GM10266 (cell line): ENCODE measurements around the gene RPL18.
"Not testable (repeated sequence)": the region's sequence is repeated elsewhere in the genome, so short reads cannot be mapped to it uniquely, and the experiment has no call there.

ENCODE experiments used
- DNase-seq: peaks from one replicate; pipeline ENCODE4 v3.0.0; 2012; ENCODE audit errors: extremely low spot score
- TF ChIP-seq, protein P1 (sequence below): IDR thresholded peaks from 2 replicates; pipeline ENCODE4 v1.5.1; 2012; ENCODE audit warnings: mild to moderate bottlenecking, low read depth; ENCODE audit not compliant: control insufficient read depth, insufficient read depth; ENCODE audit errors: missing control alignments

RPL18 gene

DNA sequence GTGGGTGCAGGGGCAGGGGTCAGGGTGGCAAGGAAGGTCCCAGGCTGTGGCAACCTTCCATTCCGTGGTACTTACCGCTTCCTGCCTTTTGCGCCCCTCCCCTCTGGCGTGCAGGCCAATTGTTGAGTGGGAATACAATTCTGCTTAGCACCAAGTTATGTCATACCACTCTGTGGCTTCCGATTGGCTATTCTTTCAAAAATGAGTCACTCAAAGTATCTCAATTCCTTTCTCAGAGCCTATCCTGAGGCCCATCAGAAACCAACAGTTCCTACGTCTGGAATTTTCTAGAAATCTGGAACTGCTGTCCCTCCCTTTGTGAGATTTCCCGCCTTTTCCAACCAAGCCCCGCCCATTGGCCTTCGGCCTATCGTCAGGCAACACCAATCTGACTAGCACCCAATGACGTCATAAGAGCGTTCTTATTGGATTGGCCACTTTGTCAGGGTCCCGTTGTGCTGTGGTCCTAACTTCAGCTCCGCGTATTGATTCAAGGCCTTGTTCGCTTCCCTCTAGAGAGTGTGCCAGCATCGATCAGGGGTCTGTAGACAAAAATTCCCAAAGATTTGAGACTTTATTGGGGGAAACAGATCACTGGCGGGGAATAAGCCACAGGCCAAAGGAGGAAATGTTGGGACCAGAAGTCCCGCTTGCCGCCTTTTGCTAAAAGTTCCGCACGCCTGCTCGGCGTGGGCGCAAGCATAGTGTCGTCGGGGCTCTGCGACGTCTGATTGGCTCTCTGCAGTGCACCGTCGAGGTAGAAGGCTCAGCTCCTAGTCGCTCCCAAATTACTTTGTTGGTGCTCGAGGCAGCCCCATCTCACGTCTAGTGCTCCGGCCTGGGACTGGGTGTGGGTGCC, 42.1 kb upstream of the RPL18 start:
- peak; percentile 99 for DNase-seq
- TF ChIP-seq, protein P1, sequence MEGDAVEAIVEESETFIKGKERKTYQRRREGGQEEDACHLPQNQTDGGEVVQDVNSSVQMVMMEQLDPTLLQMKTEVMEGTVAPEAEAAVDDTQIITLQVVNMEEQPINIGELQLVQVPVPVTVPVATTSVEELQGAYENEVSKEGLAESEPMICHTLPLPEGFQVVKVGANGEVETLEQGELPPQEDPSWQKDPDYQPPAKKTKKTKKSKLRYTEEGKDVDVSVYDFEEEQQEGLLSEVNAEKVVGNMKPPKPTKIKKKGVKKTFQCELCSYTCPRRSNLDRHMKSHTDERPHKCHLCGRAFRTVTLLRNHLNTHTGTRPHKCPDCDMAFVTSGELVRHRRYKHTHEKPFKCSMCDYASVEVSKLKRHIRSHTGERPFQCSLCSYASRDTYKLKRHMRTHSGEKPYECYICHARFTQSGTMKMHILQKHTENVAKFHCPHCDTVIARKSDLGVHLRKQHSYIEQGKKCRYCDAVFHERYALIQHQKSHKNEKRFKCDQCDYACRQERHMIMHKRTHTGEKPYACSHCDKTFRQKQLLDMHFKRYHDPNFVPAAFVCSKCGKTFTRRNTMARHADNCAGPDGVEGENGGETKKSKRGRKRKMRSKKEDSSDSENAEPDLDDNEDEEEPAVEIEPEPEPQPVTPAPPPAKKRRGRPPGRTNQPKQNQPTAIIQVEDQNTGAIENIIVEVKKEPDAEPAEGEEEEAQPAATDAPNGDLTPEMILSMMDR = no peak

DNA sequence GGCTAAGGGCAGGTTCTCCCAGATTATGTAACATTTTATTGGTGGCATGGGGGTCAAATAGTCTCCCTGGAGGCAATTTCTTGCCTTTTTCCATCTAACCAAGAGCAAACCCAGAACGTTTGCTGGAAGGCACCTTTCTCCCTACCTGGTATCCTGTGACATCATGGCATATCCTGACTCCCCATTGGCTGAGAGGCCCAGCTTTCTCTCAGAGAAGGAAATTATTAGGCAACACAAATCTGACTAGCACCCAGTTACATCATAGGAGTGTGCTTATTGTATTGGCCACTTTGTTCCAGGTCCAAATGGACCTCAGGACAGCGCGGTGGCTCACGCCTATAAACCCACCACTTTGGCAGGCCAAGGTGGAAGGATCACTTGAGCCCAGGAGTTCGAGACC, 40.8 kb upstream of the RPL18 start:
- DNase-seq = peak; percentile 60
- TF ChIP-seq, protein P1 = no peak

DNA sequence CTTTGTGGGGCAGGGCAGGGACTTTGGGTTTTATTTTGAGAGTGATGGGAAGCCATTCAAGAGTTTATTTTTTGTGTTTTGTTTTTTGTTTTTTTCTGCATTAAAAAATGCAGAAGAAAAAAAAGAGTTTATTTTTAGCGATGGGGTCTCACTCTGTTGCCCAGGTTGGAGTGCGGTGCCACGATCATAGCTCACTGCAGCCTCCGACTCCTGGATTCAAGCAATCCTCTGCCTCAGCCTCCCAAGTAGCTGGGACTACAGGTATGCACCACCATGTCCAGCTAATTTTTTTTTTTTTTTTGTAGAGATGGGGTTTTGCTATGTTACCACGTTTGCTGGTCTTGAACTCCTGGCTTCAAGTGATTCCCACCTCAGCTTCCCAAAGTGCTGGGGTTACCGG, 39.5 kb upstream of the RPL18 start:
- TF ChIP-seq, protein P1 = no peak

DNA sequence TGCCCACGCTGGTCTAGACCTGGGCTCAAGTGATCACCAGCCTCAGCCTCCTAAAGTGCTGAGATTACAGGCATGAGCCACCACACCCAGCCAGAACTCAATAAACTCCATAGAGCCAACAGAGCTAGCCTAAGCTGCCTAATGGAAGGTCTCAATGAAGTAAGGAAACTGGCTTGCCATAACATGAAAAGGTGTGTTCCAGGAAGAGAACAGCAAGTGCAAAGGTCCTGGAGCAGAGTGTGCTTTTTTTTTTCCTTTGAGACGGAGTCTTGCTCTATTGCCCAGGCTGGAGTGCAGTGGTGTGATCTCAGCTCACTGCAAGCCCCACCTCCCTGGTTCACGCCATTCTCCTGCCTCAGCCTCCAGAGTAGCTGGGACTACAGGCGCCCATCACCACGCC, 38.9 kb upstream of the RPL18 start:
- not testable (repeated sequence) for DNase-seq

More for the DNA sequence above, 39.5 kb upstream of the RPL18 start:
- DNase-seq = no peak

DNA sequence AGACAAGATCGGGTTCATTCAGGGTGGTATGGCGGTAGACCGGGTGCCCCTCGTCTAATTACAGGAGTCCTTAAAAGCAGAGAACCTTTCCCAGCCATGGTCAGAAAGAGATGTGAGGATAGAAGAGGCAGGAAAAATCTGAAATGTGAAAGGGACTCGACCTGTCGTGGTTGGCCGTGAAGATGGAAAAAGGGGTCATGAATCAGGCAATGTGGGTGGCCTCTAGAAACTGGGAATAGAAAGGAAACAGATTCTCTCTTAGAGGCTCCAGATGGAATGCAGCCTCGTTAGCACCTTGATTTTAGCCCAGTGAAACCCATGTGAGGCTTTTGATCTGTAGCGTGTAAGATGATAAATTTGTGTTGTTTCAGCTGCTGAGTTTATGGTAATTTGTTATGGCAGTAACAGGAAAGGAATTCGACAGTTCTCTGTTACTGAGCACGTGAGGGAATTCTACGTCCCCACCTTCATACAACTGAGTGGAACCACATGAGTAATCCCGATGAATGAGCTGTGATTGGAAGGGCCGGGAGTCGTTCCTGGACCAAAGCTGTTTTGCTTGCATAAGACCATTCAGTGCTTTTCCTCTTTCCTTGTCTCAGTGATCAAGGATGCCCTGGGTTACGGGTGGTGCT, 38.0 kb upstream of the RPL18 start:
- TF ChIP-seq, protein P1 = no peak
- no peak for DNase-seq

- no peak for DNase-seq
- TF ChIP-seq, protein P1 = no peak
Observed at GRCh38 chr19:48654299-48655059, 35.5 kb upstream of the RPL18 start.

- DNase-seq = no peak
- TF ChIP-seq, protein P1 = no peak
Observed at GRCh38 chr19:48651683-48652048, 32.7 kb upstream of the RPL18 start.
